ENCODE results near the gene UNC119. TPM values are rescaled to one million over a fixed set of nuclear protein-coding genes. Genes with fewer than 3 reads are reported as not detected.
A peak's percentile ranks its signal among the peaks of the same experiment; 100 is the strongest.

The UNC119 gene
- total RNA-seq, 1 experiment from 2014 or later, result 43.2 TPM

GRCh38 chr17:28578246-28579195, 26.1 kb upstream of the UNC119 start:
- ChIA-PET POLR2A (no interaction called here), RAD21 (ENCODE audit: low non-redundant PET in 1 of 2, low total read pairs in 2 of 2, uncharacterized antibody in 2 of 2, unreplicated experiment in 2 of 2) (no interaction called here), CTCF (no interaction called here)
- no peak for TF ChIP-seq SP1 (IDR thresholded peaks at IDR 0.05; ENCODE audit: low read depth)
- no peak for TF ChIP-seq ZFX (IDR thresholded peaks at IDR 0.05)
- TF ChIP-seq CEBPB (IDR thresholded peaks at IDR 0.05; ENCODE audit: low read depth), result no peak
- no peak for TF ChIP-seq EZH2phosphoT487 (IDR thresholded peaks at IDR 0.05; ENCODE audit: borderline replicate concordance)
- DNase-seq (ENCODE audit: low read depth, low spot score), result no peak
- BruUV-seq (replicated peaks), result no TSS peak
- no peak for ATAC-seq
- no peaks in the 10 kb centered on the region for H3K9me3 ChIP-seq (ENCODE audit: control insufficient read depth in 1 of 2, insufficient read depth in 1 of 2, low read depth in 1 of 2, low read length in 2 of 2)
- no peak overlapping the region for H3K4me2 ChIP-seq (ENCODE audit: low read length)
- no peaks in the 10 kb centered on the region for H4K20me1 ChIP-seq (ENCODE audit: insufficient read depth)
- intact Hi-C loops (cut with micrococcal nuclease), result no loop called here
- H3K27ac ChIP-seq (ENCODE audit: low read depth, low read length), result no peak overlapping the region
- H3K9me2 ChIP-seq (ENCODE audit: insufficient read depth), result no peaks in the 10 kb centered on the region
- no peaks in the 10 kb centered on the region for H3K27me3 ChIP-seq (ENCODE audit: insufficient read depth, low read length)
- H3K4me3 ChIP-seq (replicated peaks in 1 of 2; ENCODE audit: low read depth in 1 of 2, low read length in 2 of 2), result no peak overlapping the region
- no peaks in the 10 kb centered on the region for H3K79me2 ChIP-seq (ENCODE audit: insufficient read depth, low read length)
- H3K36me3 ChIP-seq (ENCODE audit: control insufficient read depth in 1 of 2, insufficient read depth in 2 of 2, low read length in 2 of 2), result peaks cover 32 to 42% of the 10 kb centered on the region in 2 experiments
- H2AFZ ChIP-seq (ENCODE audit: low read depth, low read length, poor library complexity, severe bottlenecking), result no peak overlapping the region
- no peak overlapping the region for H3K9ac ChIP-seq (ENCODE audit: low read length)
- H3K4me1 ChIP-seq (ENCODE audit: control insufficient read depth in 1 of 2, insufficient read depth in 2 of 2, low read length in 2 of 2), result peaks cover 6 to 9% of the 10 kb centered on the region in 2 experiments; a peak in 3 of 4 replicates

GRCh38 chr17:28577466-28577824, 25.0 kb upstream of the UNC119 start:
- RAD21 ChIA-PET (ENCODE audit: low non-redundant PET in 1 of 2, low total read pairs in 2 of 2, uncharacterized antibody in 2 of 2, unreplicated experiment in 2 of 2), result no interaction called here

More at GRCh38 chr17:28577466-28577824, 25.0 kb upstream of the UNC119 start:
- ATAC-seq (no peak), DNase-seq (ENCODE audit: low read depth, low spot score) (no peak)
- Histone ChIP-seq H4K20me1 (ENCODE audit: insufficient read depth) (no peaks in the 10 kb centered on the region), H3K27me3 (ENCODE audit: insufficient read depth, low read length) (no peaks in the 10 kb centered on the region), H3K9me2 (ENCODE audit: insufficient read depth) (no peaks in the 10 kb centered on the region), H3K27ac (ENCODE audit: low read depth, low read length) (peak overlapping the region; percentile 60), H3K9ac (ENCODE audit: low read length) (no peak overlapping the region), H3K4me1 (ENCODE audit: control insufficient read depth in 1 of 2, insufficient read depth in 2 of 2, low read length in 2 of 2) (peaks cover 6 to 10% of the 10 kb centered on the region in 2 experiments; a peak in 3 of 4 replicates), H2AFZ (ENCODE audit: low read depth, low read length, poor library complexity, severe bottlenecking) (no peak overlapping the region), H3K79me2 (ENCODE audit: insufficient read depth, low read length) (no peaks in the 10 kb centered on the region), H3K36me3 (ENCODE audit: control insufficient read depth in 1 of 2, insufficient read depth in 2 of 2, low read length in 2 of 2) (peaks cover 21 to 31% of the 10 kb centered on the region in 2 experiments), H3K4me3 (replicated peaks in 1 of 2; ENCODE audit: low read depth in 1 of 2, low read length in 2 of 2) (no peak overlapping the region), H3K4me2 (ENCODE audit: low read length) (peak overlapping the region; percentile 48; the same call in 1 of the 2 replicates), H3K9me3 (ENCODE audit: control insufficient read depth in 1 of 2, insufficient read depth in 1 of 2, low read depth in 1 of 2, low read length in 2 of 2) (no peaks in the 10 kb centered on the region)
- intact Hi-C loops (cut with micrococcal nuclease), result no loop called here
- CTCF ChIA-PET, result interaction anchor here (1.3 kb wide), 1 partner anchor 70 kb away, joined by 4 read pairs; no protein-coding TSS in a partner anchor
- BruUV-seq (replicated peaks), result no TSS peak
- POLR2A ChIA-PET, result no interaction called here
- TF ChIP-seq ATF3 (IDR thresholded peaks at IDR 0.05) (no peak), TCF7L2 (IDR thresholded peaks at IDR 0.05; ENCODE audit: borderline replicate concordance, extremely low read depth, insufficient read depth, insufficient read length) (no peak), RAD21 (IDR thresholded peaks at IDR 0.05; ENCODE audit: low read depth) (no peak)

Data from HCT116 (cell line).